Measurements from ENCODE around the gene NCAPG. TPM values are rescaled to one million over a fixed set of nuclear protein-coding genes. Genes with fewer than 3 reads are reported as not detected.

The NCAPG gene
- total RNA-seq, 4 donors from 2014 or later, result 0.33 to 2.2 (median 1.7) TPM

DNA sequence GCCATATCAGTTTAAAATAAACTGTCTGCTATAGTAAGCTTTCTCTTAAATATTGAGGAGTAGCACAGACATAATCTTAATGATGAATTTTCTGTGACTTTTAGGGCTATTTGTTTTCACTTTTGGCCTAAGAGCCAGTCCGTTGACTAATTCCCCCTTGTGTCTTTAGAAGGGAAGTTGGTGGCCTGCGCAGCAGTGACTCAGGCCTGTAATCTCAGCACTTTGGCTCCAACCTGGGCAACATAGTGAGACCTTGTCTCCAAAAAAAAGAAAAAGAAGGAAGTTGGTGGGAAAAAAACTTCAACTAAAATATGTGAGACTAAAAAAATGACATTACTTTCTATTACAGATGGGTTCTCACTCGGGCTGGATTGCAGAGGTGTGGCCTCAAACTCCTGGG, 3.4 kb downstream of the NCAPG start:
- TF ChIP-seq, protein P1, sequence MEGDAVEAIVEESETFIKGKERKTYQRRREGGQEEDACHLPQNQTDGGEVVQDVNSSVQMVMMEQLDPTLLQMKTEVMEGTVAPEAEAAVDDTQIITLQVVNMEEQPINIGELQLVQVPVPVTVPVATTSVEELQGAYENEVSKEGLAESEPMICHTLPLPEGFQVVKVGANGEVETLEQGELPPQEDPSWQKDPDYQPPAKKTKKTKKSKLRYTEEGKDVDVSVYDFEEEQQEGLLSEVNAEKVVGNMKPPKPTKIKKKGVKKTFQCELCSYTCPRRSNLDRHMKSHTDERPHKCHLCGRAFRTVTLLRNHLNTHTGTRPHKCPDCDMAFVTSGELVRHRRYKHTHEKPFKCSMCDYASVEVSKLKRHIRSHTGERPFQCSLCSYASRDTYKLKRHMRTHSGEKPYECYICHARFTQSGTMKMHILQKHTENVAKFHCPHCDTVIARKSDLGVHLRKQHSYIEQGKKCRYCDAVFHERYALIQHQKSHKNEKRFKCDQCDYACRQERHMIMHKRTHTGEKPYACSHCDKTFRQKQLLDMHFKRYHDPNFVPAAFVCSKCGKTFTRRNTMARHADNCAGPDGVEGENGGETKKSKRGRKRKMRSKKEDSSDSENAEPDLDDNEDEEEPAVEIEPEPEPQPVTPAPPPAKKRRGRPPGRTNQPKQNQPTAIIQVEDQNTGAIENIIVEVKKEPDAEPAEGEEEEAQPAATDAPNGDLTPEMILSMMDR (IDR thresholded peaks at IDR 0.05; ENCODE audit: low read depth), result no peak

DNA sequence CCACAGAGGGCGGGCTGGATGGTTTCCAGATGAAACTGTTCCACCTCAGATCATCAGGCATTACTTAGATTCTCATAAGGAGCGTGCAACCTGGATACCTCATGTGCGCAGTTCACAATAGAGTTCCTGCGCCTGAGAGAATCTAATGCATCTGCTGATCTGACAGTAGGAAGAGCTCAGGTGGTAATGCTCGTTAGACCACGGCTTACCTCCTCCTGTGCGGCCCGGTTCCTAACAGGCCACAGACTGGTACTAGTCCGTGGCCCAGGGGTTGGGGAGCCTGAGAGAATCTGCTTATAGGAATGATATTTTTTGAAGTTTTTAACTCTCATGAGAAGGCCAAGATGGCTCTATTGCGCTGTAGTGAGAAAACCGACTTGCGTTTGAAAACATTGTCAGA, 5.4 kb downstream of the NCAPG start:
- TF ChIP-seq, protein P1 (IDR thresholded peaks at IDR 0.05; ENCODE audit: low read depth), result no peak

DNA sequence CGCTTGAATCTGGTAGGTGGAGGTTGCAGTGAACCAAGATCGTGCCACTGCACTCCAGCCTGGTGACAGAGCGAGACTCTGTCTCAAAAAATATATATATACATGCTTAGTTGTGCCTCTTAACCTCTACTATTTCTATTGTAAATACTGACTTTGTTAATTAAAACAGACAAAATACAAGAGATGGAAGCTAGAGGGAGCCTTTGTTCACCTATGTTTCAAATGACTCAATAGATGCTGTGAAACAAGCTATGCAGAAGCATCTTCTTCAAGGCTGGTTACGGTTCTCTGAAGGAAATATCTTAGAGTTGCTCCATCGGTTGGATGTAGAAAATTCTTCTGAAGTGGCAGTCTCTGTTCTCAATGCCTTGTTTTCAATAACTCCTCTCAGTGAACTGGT, 6.2 kb downstream of the NCAPG start:
- TF ChIP-seq, protein P1 (IDR thresholded peaks at IDR 0.05; ENCODE audit: low read depth), result no peak

DNA sequence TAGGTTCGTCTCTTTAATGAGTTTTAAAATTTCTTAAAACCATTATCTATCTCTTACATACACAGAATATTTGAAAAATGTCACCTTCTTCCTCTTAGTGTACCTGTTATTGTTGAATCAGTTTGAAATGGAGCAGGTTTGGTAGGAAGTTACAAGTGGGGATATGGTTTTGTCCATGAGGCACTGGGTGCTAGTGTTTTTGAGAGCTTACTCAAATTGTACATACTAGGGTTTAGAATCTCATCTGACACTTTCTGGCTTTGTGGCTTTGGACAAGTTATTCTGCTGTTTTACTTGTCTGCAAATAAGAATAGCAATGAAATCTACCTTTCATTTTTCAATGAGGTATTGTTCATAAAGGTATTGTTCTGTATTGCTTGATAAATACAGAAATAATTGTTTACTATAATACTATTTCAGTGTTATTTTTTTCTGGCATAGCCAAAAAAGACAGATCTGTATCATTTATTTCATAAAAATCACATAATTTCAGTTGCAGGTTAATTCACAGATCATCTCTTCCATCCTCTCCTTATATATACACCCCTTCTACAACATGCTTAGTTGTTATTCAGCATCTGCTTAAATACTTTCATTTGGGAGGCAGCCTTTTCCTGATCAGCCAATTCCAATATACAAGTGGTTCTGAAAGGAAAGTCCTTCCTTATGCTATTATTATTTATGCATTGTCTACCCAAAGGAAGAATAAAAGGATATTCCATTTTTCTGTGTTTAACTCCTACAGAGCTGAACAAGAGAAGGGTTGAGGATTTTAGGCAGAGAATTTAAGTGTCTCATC, 13.3 kb downstream of the NCAPG start:
- TF ChIP-seq, protein P1 (IDR thresholded peaks at IDR 0.05; ENCODE audit: low read depth), result no peak

DNA sequence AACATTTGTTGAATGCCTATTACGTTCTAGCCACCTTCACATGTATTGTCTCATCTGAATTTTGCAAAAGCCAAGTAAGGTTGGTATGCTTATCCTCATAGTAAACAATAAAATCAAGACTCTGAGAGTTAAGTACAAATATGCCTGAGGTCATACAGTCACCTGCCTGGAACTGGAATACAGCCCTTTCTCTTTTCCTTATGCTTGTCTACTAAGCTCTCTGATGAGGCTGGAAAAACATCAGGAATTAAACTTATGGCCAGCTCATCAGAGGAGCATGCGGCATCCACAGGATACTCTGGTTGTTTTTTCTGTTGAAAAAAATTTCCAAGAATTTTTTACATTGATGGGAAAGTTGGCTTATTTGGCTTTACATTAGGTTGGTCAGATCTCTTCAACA, 35.5 kb downstream of the NCAPG start:
- TF ChIP-seq, protein P1 (IDR thresholded peaks at IDR 0.05; ENCODE audit: low read depth), result no peak

DNA sequence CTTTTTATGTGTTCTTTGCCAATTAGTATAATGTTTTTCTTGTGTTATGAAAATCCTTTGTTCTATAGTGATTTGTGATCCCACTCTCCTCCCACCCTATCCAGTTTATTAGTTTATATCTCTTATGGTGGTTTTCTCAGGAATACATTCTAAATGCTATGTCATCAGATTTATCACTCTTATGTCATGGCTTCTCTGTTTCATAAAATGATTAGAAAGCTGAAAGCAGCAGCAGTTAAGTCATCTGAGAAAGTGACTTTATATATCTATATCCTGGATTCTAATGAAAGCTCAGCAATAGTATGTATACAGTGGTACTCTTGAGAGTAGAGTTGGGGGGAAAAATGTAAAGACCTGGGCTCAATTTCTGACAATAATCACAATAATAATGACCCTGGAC, 41.2 kb downstream of the NCAPG start:
- TF ChIP-seq, protein P1 (IDR thresholded peaks at IDR 0.05; ENCODE audit: low read depth), result no peak

DNA sequence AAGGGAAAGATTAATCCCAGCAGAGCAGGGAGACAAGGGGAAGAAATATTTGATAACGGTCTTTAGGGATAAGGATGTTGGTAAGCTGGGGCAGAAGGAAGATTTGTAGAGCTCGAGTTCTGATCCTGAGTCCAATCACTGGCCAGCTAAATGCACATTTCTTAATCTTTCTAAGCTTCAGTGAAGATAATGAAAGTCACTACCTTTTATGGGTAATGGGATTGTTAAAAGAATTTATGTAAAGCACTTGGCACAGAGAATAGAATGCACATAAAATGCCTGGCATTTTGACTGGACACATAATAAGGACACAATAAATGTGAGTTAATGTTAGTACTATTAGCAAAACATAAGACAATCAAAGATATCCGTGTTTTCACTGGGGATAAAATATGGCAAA, 43.3 kb downstream of the NCAPG start:
- TF ChIP-seq, protein P1 (IDR thresholded peaks at IDR 0.05; ENCODE audit: low read depth), result no peak
